ENCODE results near the gene SERTAD3. TPM values are rescaled to one million over a fixed set of nuclear protein-coding genes. Genes with fewer than 3 reads are reported as not detected.

SERTAD3 gene
- total and polyA plus RNA-seq, 10 of the 15 experiments (the other 5 are each of a cell fraction or from before 2014, with no cell fraction given), result 4.2 to 22.4 (median 13.7) TPM

DNA sequence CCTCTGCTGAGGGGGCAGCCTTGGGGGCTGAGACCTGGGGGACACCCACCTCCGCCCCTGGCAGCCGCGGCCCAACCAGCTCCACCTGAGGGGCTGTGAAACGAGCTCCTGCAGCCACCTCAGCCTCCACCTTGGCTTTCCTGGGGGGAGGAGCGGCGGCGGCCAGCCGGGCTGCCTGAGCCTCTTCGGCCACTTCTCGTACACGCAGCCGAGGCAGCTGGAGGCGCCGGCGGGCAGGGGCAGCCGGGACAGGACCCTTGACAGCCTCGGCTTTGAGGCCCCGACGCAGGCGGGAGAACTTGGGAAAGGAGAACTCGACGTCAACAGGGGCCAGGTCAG, 46.6 kb downstream of the SERTAD3 start:
- Histone ChIP-seq H3K4me1 (ENCODE audit: control insufficient read depth, insufficient read depth, low read length) (peaks cover 5% of the 10 kb centered on the region), H3K9ac (ENCODE audit: control insufficient read depth, insufficient read depth, low read length) (no peak overlapping the region), H4K20me1 (ENCODE audit: control insufficient read depth, insufficient read depth) (no peaks in the 10 kb centered on the region), H3K27me3 (replicated peaks in 1 of 2; ENCODE audit: control insufficient read depth in 2 of 2, insufficient read depth in 2 of 2, low read length in 1 of 2) (no peaks in the 10 kb centered on the region), H3K9me3 (replicated peaks; ENCODE audit: control insufficient read depth, insufficient read depth, low read length) (no peaks in the 10 kb centered on the region), H3K4me2 (ENCODE audit: control insufficient read depth, insufficient read depth) (no peak overlapping the region), H3K4me3 (no peak overlapping the region), H2AFZ (ENCODE audit: control insufficient read depth, low read depth, low read length) (no peak overlapping the region), H3K36me3 (ENCODE audit: control insufficient read depth in 2 of 2, insufficient read depth in 2 of 2, low read length in 1 of 2) (no peaks in the 10 kb centered on the region), H3K27ac (ENCODE audit: control insufficient read depth, insufficient read depth) (no peak overlapping the region), H3K79me2 (ENCODE audit: control insufficient read depth, insufficient read depth, low read length) (no peaks in the 10 kb centered on the region)
- BruUV-seq (replicated peaks), result no TSS peak
- intact Hi-C loops (cut with micrococcal nuclease; ENCODE audit: unreplicated experiment) (no loop called here), in situ Hi-C loops (cut with MboI) (no loop called here)
- ChIA-PET CTCF (interaction anchor here (1.1 kb wide), 1 partner anchor 23 kb away, joined by 4 read pairs; no protein-coding TSS in a partner anchor), SMC1A (ENCODE audit: uncharacterized antibody, unreplicated experiment) (no interaction called here), POLR2A (no interaction called here), RAD21 (ENCODE audit: unreplicated experiment) (no interaction called here)
- FAIRE-seq (no peak), DNase-seq (ENCODE audit: low read depth, low spot score) (no peak), ATAC-seq (no peak)
- 67% methylated on average over 22 of the region's 22 CpGs for WGBS (ENCODE audit: insufficient coverage, insufficient replicate concordance, low lambda C conversion rate, missing lambda C conversion rate)
- TF ChIP-seq, protein P1, sequence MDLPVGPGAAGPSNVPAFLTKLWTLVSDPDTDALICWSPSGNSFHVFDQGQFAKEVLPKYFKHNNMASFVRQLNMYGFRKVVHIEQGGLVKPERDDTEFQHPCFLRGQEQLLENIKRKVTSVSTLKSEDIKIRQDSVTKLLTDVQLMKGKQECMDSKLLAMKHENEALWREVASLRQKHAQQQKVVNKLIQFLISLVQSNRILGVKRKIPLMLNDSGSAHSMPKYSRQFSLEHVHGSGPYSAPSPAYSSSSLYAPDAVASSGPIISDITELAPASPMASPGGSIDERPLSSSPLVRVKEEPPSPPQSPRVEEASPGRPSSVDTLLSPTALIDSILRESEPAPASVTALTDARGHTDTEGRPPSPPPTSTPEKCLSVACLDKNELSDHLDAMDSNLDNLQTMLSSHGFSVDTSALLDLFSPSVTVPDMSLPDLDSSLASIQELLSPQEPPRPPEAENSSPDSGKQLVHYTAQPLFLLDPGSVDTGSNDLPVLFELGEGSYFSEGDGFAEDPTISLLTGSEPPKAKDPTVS (IDR thresholded peaks at IDR 0.05; ENCODE audit: low read depth, low read length), result no peak
- no peak for TF ChIP-seq NFXL1 (IDR thresholded peaks at IDR 0.05; ENCODE audit: borderline replicate concordance)

DNA sequence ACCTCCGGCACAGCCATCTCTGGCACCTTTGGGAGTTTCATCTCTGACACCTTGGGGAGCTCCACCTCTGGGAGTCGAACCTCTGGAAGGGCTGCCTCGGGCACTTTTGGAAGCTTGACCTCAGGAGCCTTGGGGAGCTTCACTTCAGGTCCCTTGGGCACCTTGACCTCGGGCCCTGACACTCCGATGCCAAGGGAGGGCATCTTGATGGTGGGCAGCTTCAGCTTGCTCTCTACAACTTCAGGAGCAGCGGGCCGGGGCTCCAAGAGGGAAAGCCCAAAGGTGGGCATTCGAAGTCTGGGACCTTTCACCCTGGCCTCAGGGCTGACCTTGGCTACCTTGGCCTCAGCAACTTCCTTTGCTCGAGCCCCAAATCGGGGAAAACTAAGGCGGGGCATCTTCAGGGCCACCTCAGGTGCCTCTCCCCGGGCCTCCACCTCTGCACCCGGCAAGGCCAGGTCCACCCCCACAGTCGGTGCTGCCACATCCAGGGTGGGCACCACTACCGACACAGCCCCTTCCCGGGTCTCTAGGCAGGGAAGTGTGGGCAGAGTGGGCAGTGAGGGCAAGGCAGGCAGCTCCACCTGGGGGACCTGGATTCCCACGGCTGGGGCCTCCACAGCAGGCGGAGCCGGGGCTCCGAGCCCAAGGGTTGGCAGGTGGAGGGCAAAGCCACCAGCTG, 47.1 kb downstream of the SERTAD3 start:
- in situ Hi-C loops (cut with MboI), result no loop called here
- FAIRE-seq (no peak), DNase-seq (ENCODE audit: low read depth, low spot score) (no peak), ATAC-seq (no peak)
- H3K4me3 ChIP-seq, result no peak overlapping the region
- ChIA-PET RAD21 (ENCODE audit: unreplicated experiment) (no interaction called here), CTCF (interaction anchor here (1.0 to 1.1 kb wide), 3 partner anchors 24 to 176 kb away, joined by 3 to 4 read pairs (median 4); no protein-coding TSS in a partner anchor), POLR2A (no interaction called here), SMC1A (ENCODE audit: uncharacterized antibody, unreplicated experiment) (interaction anchor here (0.6 kb wide), 1 partner anchor 12 kb away, joined by 3 read pairs; no protein-coding TSS in a partner anchor)
- H3K27me3 ChIP-seq (replicated peaks in 1 of 2; ENCODE audit: control insufficient read depth in 2 of 2, insufficient read depth in 2 of 2, low read length in 1 of 2), result no peaks in the 10 kb centered on the region
- no peak overlapping the region for H3K9ac ChIP-seq (ENCODE audit: control insufficient read depth, insufficient read depth, low read length)
- H3K36me3 ChIP-seq (ENCODE audit: control insufficient read depth in 2 of 2, insufficient read depth in 2 of 2, low read length in 1 of 2), result no peaks in the 10 kb centered on the region
- H2AFZ ChIP-seq (ENCODE audit: control insufficient read depth, low read depth, low read length), result no peak overlapping the region
- peaks cover 5% of the 10 kb centered on the region for H3K4me1 ChIP-seq (ENCODE audit: control insufficient read depth, insufficient read depth, low read length)
- BruUV-seq (replicated peaks), result no TSS peak
- H3K9me3 ChIP-seq (replicated peaks; ENCODE audit: control insufficient read depth, insufficient read depth, low read length), result no peaks in the 10 kb centered on the region
- intact Hi-C loops (cut with micrococcal nuclease; ENCODE audit: unreplicated experiment), result no loop called here
- H4K20me1 ChIP-seq (ENCODE audit: control insufficient read depth, insufficient read depth), result no peaks in the 10 kb centered on the region
- H3K79me2 ChIP-seq (ENCODE audit: control insufficient read depth, insufficient read depth, low read length), result no peaks in the 10 kb centered on the region
- H3K4me2 ChIP-seq (ENCODE audit: control insufficient read depth, insufficient read depth), result no peak overlapping the region
- 49% methylated on average over 19 of the region's 20 CpGs for WGBS (ENCODE audit: insufficient coverage, insufficient replicate concordance, low lambda C conversion rate, missing lambda C conversion rate)
- no peak overlapping the region for H3K27ac ChIP-seq (ENCODE audit: control insufficient read depth, insufficient read depth)
- TF ChIP-seq LARP7 (IDR thresholded peaks at IDR 0.05) (no peak), BHLHE40 (IDR thresholded peaks at IDR 0.05; ENCODE audit: borderline replicate concordance in 1 of 2, low read depth in 2 of 2, low read length in 1 of 2) (no peak), POU2F2 (IDR thresholded peaks at IDR 0.05; ENCODE audit: borderline replicate concordance, low read depth, low read length) (no peak), ZZZ3 (IDR thresholded peaks at IDR 0.05; ENCODE audit: control insufficient read depth, insufficient read length, low read depth) (no peak)
- TF ChIP-seq, protein P2, sequence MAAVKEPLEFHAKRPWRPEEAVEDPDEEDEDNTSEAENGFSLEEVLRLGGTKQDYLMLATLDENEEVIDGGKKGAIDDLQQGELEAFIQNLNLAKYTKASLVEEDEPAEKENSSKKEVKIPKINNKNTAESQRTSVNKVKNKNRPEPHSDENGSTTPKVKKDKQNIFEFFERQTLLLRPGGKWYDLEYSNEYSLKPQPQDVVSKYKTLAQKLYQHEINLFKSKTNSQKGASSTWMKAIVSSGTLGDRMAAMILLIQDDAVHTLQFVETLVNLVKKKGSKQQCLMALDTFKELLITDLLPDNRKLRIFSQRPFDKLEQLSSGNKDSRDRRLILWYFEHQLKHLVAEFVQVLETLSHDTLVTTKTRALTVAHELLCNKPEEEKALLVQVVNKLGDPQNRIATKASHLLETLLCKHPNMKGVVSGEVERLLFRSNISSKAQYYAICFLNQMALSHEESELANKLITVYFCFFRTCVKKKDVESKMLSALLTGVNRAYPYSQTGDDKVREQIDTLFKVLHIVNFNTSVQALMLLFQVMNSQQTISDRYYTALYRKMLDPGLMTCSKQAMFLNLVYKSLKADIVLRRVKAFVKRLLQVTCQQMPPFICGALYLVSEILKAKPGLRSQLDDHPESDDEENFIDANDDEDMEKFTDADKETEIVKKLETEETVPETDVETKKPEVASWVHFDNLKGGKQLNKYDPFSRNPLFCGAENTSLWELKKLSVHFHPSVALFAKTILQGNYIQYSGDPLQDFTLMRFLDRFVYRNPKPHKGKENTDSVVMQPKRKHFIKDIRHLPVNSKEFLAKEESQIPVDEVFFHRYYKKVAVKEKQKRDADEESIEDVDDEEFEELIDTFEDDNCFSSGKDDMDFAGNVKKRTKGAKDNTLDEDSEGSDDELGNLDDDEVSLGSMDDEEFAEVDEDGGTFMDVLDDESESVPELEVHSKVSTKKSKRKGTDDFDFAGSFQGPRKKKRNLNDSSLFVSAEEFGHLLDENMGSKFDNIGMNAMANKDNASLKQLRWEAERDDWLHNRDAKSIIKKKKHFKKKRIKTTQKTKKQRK (IDR thresholded peaks at IDR 0.05; ENCODE audit: low read depth, low read length), result no peak
- TF ChIP-seq, protein P3, sequence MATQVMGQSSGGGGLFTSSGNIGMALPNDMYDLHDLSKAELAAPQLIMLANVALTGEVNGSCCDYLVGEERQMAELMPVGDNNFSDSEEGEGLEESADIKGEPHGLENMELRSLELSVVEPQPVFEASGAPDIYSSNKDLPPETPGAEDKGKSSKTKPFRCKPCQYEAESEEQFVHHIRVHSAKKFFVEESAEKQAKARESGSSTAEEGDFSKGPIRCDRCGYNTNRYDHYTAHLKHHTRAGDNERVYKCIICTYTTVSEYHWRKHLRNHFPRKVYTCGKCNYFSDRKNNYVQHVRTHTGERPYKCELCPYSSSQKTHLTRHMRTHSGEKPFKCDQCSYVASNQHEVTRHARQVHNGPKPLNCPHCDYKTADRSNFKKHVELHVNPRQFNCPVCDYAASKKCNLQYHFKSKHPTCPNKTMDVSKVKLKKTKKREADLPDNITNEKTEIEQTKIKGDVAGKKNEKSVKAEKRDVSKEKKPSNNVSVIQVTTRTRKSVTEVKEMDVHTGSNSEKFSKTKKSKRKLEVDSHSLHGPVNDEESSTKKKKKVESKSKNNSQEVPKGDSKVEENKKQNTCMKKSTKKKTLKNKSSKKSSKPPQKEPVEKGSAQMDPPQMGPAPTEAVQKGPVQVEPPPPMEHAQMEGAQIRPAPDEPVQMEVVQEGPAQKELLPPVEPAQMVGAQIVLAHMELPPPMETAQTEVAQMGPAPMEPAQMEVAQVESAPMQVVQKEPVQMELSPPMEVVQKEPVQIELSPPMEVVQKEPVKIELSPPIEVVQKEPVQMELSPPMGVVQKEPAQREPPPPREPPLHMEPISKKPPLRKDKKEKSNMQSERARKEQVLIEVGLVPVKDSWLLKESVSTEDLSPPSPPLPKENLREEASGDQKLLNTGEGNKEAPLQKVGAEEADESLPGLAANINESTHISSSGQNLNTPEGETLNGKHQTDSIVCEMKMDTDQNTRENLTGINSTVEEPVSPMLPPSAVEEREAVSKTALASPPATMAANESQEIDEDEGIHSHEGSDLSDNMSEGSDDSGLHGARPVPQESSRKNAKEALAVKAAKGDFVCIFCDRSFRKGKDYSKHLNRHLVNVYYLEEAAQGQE (IDR thresholded peaks at IDR 0.05; ENCODE audit: low read depth, low read length), result no peak

All from GM12878 (cell line).